Measurements from ENCODE around the gene KLK7.

Gene KLK7

DNA sequence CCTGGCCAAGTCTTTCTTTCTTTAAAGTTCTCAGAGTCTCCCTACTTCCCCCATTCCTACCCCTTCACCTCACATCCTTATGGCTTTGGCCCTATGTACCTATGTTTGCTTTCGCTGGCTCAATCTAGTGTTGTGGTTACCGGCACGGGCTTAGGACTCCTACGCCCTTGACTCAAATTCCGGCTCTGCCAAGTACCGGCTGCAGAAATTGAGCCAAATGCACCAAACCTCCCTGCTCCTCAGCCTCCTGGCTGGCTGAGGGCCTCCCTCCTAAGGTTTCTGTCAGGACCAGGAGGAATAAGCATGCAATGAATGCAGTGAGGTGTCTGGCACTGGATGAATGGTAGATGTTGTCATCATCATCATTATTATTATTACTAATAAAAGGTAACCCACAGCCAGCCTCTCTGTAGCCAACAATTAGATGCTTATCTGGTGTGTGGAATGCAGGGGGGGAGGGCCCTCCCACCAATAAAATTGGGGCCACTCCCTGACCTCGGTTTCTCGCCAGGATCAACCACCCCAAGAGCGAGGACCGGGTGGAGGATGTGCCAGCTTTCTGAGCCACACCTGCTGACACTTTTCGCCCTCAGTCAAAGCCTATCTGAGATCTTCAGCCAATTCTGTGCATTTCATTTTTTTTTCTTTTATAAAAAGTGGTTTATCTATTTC is 51.6 kb downstream of the KLK7 start:
- 89 to 92% methylated on average over 6 to 10 of the region's 11 CpGs for WGBS, 2 experiments (ENCODE audit: insufficient coverage in 2 of 2)
- no peak overlapping the region for H3K27ac ChIP-seq (ENCODE audit: low read depth, low read length, severe bottlenecking)

DNA sequence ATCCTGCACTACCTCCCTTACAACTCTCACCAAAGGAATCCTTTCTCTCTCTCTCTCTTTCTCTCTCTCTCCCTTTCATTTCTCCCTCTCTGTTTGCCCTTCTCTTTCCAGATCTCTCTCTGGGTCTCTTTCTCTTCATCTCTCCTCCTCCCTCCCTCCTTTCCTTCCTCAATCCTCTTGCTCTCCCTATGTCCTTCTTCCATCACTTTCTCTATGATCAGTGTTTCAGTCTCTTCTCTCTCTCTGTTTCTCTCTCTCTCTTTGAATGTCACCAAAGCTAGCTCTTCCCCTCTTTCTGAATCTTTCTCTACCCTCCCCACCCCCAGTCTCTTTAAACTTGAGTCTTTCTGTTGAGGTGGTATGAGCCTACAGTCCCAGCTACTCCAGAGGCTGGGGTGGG is 52.7 kb downstream of the KLK7 start:
- H3K4me3 ChIP-seq (ENCODE audit: extremely low read depth, insufficient read depth, low read length, poor library complexity, severe bottlenecking) = no peak overlapping the region

More for the DNA sequence above, 51.6 kb downstream of the KLK7 start:
- H3K9me3 ChIP-seq (ENCODE audit: control insufficient read depth, low read length) = no peaks in the 10 kb centered on the region
- H3K4me1 ChIP-seq (ENCODE audit: control insufficient read depth, insufficient read depth, low read length, poor library complexity, severe bottlenecking) = no peaks in the 10 kb centered on the region
- H3K36me3 ChIP-seq (ENCODE audit: control insufficient read depth, insufficient read depth, low read length) = no peaks in the 10 kb centered on the region
- no peak overlapping the region for H3K4me3 ChIP-seq (ENCODE audit: extremely low read depth, insufficient read depth, low read length, poor library complexity, severe bottlenecking)

DNA sequence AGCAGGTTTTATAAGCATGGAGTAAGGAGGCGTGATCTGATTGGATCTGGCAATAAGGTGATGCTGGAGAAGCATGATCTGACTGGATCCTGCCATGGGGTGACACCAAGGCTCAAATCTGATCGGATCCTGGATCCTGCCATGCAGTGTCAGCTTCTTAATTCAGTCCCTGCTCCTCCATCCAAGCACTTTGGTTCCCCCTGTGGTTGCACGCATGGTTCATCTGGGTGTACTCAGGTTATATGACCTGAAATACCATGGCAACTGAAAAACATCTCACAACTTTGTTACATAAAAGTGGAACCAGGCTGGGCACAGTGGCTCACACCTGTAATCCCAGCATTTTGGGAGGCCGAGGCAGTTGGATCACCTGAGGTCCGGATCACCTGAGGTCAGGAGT is 54.9 kb downstream of the KLK7 start:
- H3K9me3 ChIP-seq (ENCODE audit: control insufficient read depth, low read length) = no peaks in the 10 kb centered on the region
- H3K36me3 ChIP-seq (ENCODE audit: control insufficient read depth, insufficient read depth, low read length) = no peaks in the 10 kb centered on the region
- no peak overlapping the region for H3K27ac ChIP-seq (ENCODE audit: low read depth, low read length, severe bottlenecking)
- 85 to 88% methylated on average over 5 of the region's 5 CpGs for WGBS, 2 experiments (ENCODE audit: insufficient coverage in 2 of 2)
- no peaks in the 10 kb centered on the region for H3K4me1 ChIP-seq (ENCODE audit: control insufficient read depth, insufficient read depth, low read length, poor library complexity, severe bottlenecking)
- no peak overlapping the region for H3K4me3 ChIP-seq (ENCODE audit: extremely low read depth, insufficient read depth, low read length, poor library complexity, severe bottlenecking)

More for the DNA sequence above, 52.7 kb downstream of the KLK7 start:
- H3K36me3 ChIP-seq (ENCODE audit: control insufficient read depth, insufficient read depth, low read length) = no peaks in the 10 kb centered on the region
- no peaks in the 10 kb centered on the region for H3K9me3 ChIP-seq (ENCODE audit: control insufficient read depth, low read length)
- no peak overlapping the region for H3K27ac ChIP-seq (ENCODE audit: low read depth, low read length, severe bottlenecking)
- H3K4me1 ChIP-seq (ENCODE audit: control insufficient read depth, insufficient read depth, low read length, poor library complexity, severe bottlenecking) = no peaks in the 10 kb centered on the region

All from mesodermal cell (in vitro differentiated cells).